A673 (cell line): ENCODE results near the gene THAP6. TPM values are rescaled to one million over a fixed set of nuclear protein-coding genes. Genes with fewer than 3 reads are reported as not detected.
"Not testable (repeated sequence)": the region's sequence is repeated elsewhere in the genome, so short reads cannot be mapped to it uniquely, and the experiment has no call there.

Experiments used
- BruUV-seq: library from RNA; stranded (reverse); fragments of 400-500 nt; replicated peaks from 2 replicates; lab custom pipeline; 2021; lab: Mats Ljungman, UMichigan
- CTCF ChIA-PET: fragments of 300-600 bp; sonication (Branson Sonifier 250); formaldehyde crosslinking; loops from one replicate; lab custom pipeline; 2022; ENCODE audit warnings: antibody characterized with exemption; lab: Charles Lee
- POLR2A ChIA-PET: fragments of 300-600 bp; sonication (Branson Sonifier 250); formaldehyde crosslinking; loops from one replicate; lab custom pipeline; 2022; ENCODE audit warnings: antibody characterized with exemption; ENCODE audit not compliant: low non-redundant PET; lab: Charles Lee
- DNase-seq: peaks from one replicate; pipeline ENCODE4 v3.0.0-alpha.2; 2015; ENCODE audit warnings: low spot score
- H3K27ac ChIP-seq: fragments of 200-600 bp; sonication (generic); 2 replicates; pipeline ENCODE4 v1.5.1; 2016; ENCODE audit warnings: mixed run types, low read depth, mild to moderate bottlenecking, mixed read lengths, antibody characterized with exemption, low read length; ENCODE audit not compliant: poor library complexity, severe bottlenecking
- H3K27me3 ChIP-seq: fragments of 200-600 bp; sonication (generic); replicated peaks from 2 replicates; pipeline ENCODE4 v1.6.1; 2017; ENCODE audit warnings: mixed run types, low read depth, mild to moderate bottlenecking, mixed read lengths, antibody characterized with exemption, low read length; ENCODE audit not compliant: insufficient read depth, poor library complexity
- H3K36me3 ChIP-seq: fragments of 200-600 bp; sonication (generic); 2 replicates; pipeline ENCODE4 v1.6.1; 2016; ENCODE audit warnings: mixed run types, mild to moderate bottlenecking, mixed read lengths, antibody characterized with exemption, low read length; ENCODE audit not compliant: insufficient read depth, poor library complexity, severe bottlenecking
- H3K4me1 ChIP-seq: fragments of 200-600 bp; sonication (generic); 2 replicates; pipeline ENCODE4 v1.6.1; 2017; ENCODE audit warnings: mixed run types, mild to moderate bottlenecking, mixed read lengths, antibody characterized with exemption, low read length; ENCODE audit not compliant: insufficient read depth, poor library complexity, severe bottlenecking
- H3K4me3 ChIP-seq: fragments of 200-600 bp; sonication (generic); 2 replicates; pipeline ENCODE4 v1.5.1; 2016; ENCODE audit warnings: low read depth, mixed run types, mild to moderate bottlenecking, mixed read lengths, low read length; ENCODE audit not compliant: poor library complexity, severe bottlenecking
- H3K9me3 ChIP-seq: fragments of 200-600 bp; sonication (generic); 2 replicates; pipeline ENCODE4 v1.6.1; 2016; ENCODE audit warnings: mixed run types, low read depth, mild to moderate bottlenecking, mixed read lengths, antibody characterized with exemption, low read length; ENCODE audit not compliant: poor library complexity, severe bottlenecking
- CTCF ChIP-seq: fragments of 300-800, 200-600 bp; sonication (generic); conservative IDR thresholded peaks from 2 replicates; pipeline ENCODE4 v1.5.1; 2017; ENCODE audit warnings: low read depth, mild to moderate bottlenecking, antibody characterized with exemption, low read length, moderate library complexity, mixed read lengths
- EZH2 ChIP-seq: fragments of 200-600 bp; sonication (generic); IDR thresholded peaks from 2 replicates; pipeline ENCODE4 v1.6.1; 2017; ENCODE audit warnings: borderline replicate concordance, low read depth, mild to moderate bottlenecking, mixed read lengths, antibody characterized with exemption, low read length; ENCODE audit not compliant: poor library complexity, severe bottlenecking
- intact Hi-C: fragments of 100-400 bp; cut with micrococcal nuclease; formaldehyde crosslinking; loops from one replicate; pipeline ENCODE4 v1.10.0; 2022; ENCODE audit not compliant: unreplicated experiment
- total RNA-seq: library from RNA; stranded (reverse); gene quantifications from 2 replicates; pipeline ENCODE4 v1.2.3, GENCODE V29; 2021

THAP6 gene
- total RNA-seq, 1 experiment from 2014 or later: 13.7 TPM

DNA sequence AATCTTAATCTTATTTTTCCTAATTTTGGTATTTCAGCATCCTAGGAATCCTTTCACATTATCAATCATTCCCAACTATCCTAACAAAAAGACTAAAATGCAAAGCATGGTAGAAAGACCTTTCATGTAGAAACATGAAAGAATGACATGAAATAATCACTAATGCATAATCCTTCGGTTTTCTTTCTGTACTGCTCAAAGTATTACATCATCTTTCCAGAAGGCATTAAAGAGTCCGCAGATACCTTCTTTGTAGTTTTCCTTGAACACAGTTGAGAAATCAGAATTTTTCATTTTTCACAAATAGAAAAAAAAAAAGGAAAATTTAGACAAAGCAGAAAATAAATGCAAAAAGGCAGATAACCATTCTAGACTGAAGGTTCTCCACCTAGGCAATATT lies 11.6 kb upstream of the THAP6 start:
- intact Hi-C loops: no loop called here
- CTCF ChIA-PET: no interaction called here
- no peaks in the 10 kb centered on the region for H3K4me1 ChIP-seq
- POLR2A ChIA-PET: no interaction called here
- H3K9me3 ChIP-seq: peaks cover 6% of the 10 kb centered on the region
- no peaks in the 10 kb centered on the region for H3K27me3 ChIP-seq
- TF ChIP-seq EZH2: no peak
- no peak for TF ChIP-seq CTCF
- BruUV-seq: no TSS peak
- no peak overlapping the region for H3K27ac ChIP-seq
- H3K4me3 ChIP-seq: no peak overlapping the region
- H3K36me3 ChIP-seq: peaks cover 11% of the 10 kb centered on the region
- DNase-seq: no peak

GRCh38 chr4:75505630-75506029 lies 8.6 kb upstream of the THAP6 start:
- intact Hi-C loops: no loop called here
- no peak for DNase-seq
- ChIA-PET CTCF (no interaction called here), POLR2A (no interaction called here)
- Histone ChIP-seq H3K36me3 (no peaks in the 10 kb centered on the region), H3K4me3 (no peak overlapping the region), H3K27ac (no peak overlapping the region), H3K27me3 (no peaks in the 10 kb centered on the region), H3K9me3 (no peaks in the 10 kb centered on the region), H3K4me1 (no peaks in the 10 kb centered on the region)
- no TSS peak for BruUV-seq
- TF ChIP-seq EZH2 (no peak), CTCF (no peak)

DNA sequence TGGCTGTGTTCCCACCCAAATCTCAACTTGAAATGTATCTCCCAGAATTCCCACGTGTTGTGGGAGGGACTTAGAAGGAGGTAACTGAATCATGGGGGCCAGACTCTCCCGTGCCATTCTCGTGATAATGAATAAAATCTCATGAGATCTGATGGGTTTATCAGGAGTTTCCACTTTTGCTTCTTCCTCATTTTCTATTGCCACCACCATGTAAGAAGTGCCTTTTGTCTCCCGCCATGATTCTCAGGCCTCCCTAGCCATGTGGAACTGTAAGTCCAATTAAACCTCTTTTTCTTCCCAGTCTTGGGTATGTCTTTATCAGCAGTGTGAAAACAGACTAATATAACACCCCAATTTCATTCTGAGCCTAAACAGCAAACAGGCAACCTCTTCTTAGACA lies 4.7 kb upstream of the THAP6 start:
- H3K9me3 ChIP-seq, BruUV-seq, intact Hi-C loops, H3K4me3 ChIP-seq, DNase-seq, H3K36me3 ChIP-seq, POLR2A ChIA-PET, CTCF ChIA-PET, H3K4me1 ChIP-seq, H3K27me3 ChIP-seq, H3K27ac ChIP-seq: not testable (repeated sequence)

- Histone ChIP-seq H3K27ac (no peak overlapping the region), H3K4me3 (peak overlapping the region; percentile 68), H3K4me1 (peaks cover 10% of the 10 kb centered on the region), H3K27me3 (no peaks in the 10 kb centered on the region), H3K9me3 (no peaks in the 10 kb centered on the region), H3K36me3 (no peaks in the 10 kb centered on the region)
- no TSS peak for BruUV-seq
- intact Hi-C loops: no loop called here
- no peak for TF ChIP-seq CTCF
- TF ChIP-seq EZH2: no peak
- POLR2A ChIA-PET: no interaction called here
- CTCF ChIA-PET: no interaction called here
- no peak for DNase-seq
These were observed 2.4 kb upstream of the THAP6 start for GRCh38 chr4:75511841-75512240.
